Endothelial cell of umbilical vein (primary cell): ENCODE data around the gene GGT6.

Source experiments
- EZH2 ChIP-seq: IDR thresholded peaks from 2 replicates; pipeline ENCODE4 v1.6.1; 2012; ENCODE audit warnings: borderline replicate concordance, low read depth, mild to moderate bottlenecking, moderate library complexity, low read length, inconsistent platforms; ENCODE audit not compliant: severe bottlenecking
- FOS ChIP-seq: IDR thresholded peaks from 2 replicates; pipeline ENCODE4 v1.6.1; 2011; ENCODE audit warnings: mild to moderate bottlenecking, low read length, moderate library complexity, borderline replicate concordance; ENCODE audit not compliant: insufficient read depth
- JUN ChIP-seq: IDR thresholded peaks from 2 replicates; pipeline ENCODE4 v1.6.1; 2011; ENCODE audit warnings: borderline replicate concordance, low read depth; ENCODE audit not compliant: insufficient read length, insufficient read depth
- MYC ChIP-seq: IDR thresholded peaks from one replicate; pipeline ENCODE4 v1.6.1; 2011; ENCODE audit warnings: mild to moderate bottlenecking, low read depth, low read length
- POLR2A ChIP-seq: IDR thresholded peaks from 2 replicates; pipeline ENCODE4 v1.6.1; 2012; ENCODE audit warnings: low read depth, mild to moderate bottlenecking, control low read depth, low read length
- POLR2AphosphoS5 ChIP-seq: IDR thresholded peaks from 2 replicates; pipeline ENCODE4 v1.6.1; 2012; ENCODE audit warnings: low read depth, mild to moderate bottlenecking, control low read depth, low read length, moderate library complexity; ENCODE audit not compliant: insufficient read depth
- TF ChIP-seq, protein P1 (sequence below), 2 donors: IDR thresholded peaks; 1 replicate in 1 of 2; 2 replicates in 1 of 2; pipeline ENCODE4 v1.5.1; 2011; ENCODE audit warnings: low read length in 2 of 2, mild to moderate bottlenecking in 2 of 2, moderate library complexity in 2 of 2, control low read depth in 1 of 2, inconsistent platforms in 1 of 2, low read depth in 1 of 2; ENCODE audit not compliant: insufficient read depth in 1 of 2; ENCODE audit errors: extremely low read depth in 1 of 2
- TF ChIP-seq, protein P2 (sequence below): IDR thresholded peaks from 2 replicates; pipeline ENCODE4 v1.6.1; 2011; ENCODE audit not compliant: insufficient read depth, insufficient read length

DNA sequence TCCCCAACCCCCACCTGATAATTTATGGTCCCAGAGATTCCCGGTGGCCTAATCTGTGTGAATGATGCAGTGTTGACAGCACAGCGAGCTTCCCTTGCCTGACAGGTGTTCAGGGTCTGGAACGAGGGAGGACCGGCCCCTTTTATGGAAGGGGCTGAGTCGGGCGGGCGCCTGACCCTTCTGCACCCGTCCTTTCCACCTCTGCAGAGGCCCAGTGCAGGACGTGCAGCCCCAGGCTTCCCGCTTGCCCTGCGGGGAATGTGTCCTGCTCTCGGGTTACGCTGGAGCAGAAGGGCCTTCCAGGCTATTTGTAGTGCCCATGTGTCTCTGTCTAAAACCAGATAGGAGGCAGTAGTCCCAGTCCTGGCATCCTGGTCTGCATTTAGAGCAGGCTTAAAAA lies 40.2 kb upstream of the GGT6 start:
- TF ChIP-seq, protein P1, sequence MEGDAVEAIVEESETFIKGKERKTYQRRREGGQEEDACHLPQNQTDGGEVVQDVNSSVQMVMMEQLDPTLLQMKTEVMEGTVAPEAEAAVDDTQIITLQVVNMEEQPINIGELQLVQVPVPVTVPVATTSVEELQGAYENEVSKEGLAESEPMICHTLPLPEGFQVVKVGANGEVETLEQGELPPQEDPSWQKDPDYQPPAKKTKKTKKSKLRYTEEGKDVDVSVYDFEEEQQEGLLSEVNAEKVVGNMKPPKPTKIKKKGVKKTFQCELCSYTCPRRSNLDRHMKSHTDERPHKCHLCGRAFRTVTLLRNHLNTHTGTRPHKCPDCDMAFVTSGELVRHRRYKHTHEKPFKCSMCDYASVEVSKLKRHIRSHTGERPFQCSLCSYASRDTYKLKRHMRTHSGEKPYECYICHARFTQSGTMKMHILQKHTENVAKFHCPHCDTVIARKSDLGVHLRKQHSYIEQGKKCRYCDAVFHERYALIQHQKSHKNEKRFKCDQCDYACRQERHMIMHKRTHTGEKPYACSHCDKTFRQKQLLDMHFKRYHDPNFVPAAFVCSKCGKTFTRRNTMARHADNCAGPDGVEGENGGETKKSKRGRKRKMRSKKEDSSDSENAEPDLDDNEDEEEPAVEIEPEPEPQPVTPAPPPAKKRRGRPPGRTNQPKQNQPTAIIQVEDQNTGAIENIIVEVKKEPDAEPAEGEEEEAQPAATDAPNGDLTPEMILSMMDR (IDR thresholded peaks at IDR 0.05; ENCODE audit: extremely low read depth in 1 of 2, insufficient read depth in 1 of 2, low read depth in 1 of 2, low read length in 2 of 2): no peak
- TF ChIP-seq EZH2 (no peak), POLR2AphosphoS5 (no peak), JUN (no peak), POLR2A (no peak), FOS (no peak), MYC (no peak)
- TF ChIP-seq, protein P2, sequence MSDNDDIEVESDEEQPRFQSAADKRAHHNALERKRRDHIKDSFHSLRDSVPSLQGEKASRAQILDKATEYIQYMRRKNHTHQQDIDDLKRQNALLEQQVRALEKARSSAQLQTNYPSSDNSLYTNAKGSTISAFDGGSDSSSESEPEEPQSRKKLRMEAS: no peak
